GM21390 (cell line): ENCODE results near the gene FBXO48.
A peak's percentile ranks its signal among the peaks of the same experiment; 100 is the strongest.
"Not testable (repeated sequence)": the region's sequence is repeated elsewhere in the genome, so short reads cannot be mapped to it uniquely, and the experiment has no call there.

Experiments
- ATAC-seq: cut with Tn5 transposase; IDR thresholded peaks from one replicate; pipeline ENCODE4 v1.9.1; 2021; ENCODE audit not compliant: unreplicated experiment

FBXO48 gene

GRCh38 chr2:68472796-68473414, 5.8 kb upstream of the FBXO48 start:
- no peak for ATAC-seq

DNA sequence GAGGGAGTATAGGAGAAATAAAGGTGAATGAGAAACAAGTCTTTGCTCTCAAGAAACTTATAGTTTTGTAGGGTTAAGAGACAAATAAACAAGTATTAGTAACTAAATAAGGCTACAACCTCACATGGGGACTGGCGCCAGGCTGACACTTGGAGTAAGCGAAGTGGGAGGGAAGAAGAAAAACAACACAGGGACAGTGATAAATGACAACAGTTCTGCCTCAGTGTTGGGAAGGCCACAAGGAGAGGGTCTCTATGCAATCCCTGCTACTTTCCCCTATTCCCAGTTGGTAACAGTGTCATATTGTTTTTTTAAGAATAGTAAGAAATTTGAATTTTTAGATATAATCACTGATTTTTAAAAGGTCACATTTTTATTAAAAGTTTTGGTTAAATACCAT, 4.3 kb upstream of the FBXO48 start:
- no peak for ATAC-seq

DNA sequence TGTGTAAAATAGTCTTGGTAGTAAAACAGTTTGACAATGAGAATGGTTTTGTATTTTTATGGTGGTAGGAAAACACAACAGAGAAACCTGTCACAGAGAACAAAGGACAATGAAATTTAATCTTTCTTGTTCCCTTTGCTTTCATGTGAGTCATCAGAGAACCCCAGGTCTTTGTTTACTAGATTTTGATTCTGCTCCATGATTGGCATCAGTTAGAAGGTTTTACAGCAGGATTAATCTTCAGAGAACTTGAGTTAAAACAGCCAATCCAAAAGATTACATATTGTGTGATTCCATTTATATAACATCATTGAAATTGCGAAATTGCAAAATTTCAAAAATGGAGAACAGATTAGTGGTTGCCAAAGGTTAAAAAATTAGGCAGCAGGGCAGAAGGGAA, 2.8 kb upstream of the FBXO48 start:
- ATAC-seq = no peak

DNA sequence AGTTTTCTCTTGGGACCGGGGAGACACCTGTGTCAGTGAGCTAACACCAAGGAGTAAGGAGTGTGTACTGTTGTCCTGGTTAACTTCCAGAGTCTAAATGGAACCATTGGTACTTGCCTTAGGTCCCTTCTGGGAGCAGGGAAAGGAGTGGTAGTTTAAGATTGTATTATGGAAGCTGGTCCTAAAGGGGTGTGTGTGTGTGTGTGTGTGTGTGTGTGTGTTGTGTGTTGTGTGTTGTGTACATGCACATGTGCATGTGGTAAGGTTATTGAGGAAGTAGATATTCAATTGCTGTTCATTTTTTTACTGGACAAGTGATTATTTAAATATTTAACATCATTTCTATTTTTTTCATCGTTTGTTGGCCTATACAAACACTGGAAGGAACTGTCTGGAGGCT, 1.7 kb upstream of the FBXO48 start:
- ATAC-seq = no peak

DNA sequence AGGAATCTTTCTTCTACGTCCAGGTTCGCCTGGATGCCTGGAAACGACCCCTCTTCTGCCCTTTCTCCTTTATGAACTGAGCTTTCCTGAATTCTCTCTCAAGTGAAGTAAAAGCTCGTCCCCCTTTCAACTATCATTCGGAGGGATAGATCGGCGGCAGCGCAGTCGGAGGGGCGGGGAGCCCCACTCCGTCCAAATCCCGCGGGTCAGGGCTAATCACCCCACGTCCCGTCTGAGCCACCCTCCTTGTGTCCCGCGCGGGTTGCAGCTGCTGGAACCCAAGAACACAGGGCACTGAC, 367 bp downstream of the FBXO48 start:
- peak; percentile 27 for ATAC-seq

- ATAC-seq = no peak
Observed at GRCh38 chr2:68466361-68466777, 725 bp downstream of the FBXO48 start.

- no peak for ATAC-seq
Observed at GRCh38 chr2:68465081-68465916, 1.8 kb downstream of the FBXO48 start.

GRCh38 chr2:68464651-68465050, 2.4 kb downstream of the FBXO48 start:
- ATAC-seq = no peak

DNA sequence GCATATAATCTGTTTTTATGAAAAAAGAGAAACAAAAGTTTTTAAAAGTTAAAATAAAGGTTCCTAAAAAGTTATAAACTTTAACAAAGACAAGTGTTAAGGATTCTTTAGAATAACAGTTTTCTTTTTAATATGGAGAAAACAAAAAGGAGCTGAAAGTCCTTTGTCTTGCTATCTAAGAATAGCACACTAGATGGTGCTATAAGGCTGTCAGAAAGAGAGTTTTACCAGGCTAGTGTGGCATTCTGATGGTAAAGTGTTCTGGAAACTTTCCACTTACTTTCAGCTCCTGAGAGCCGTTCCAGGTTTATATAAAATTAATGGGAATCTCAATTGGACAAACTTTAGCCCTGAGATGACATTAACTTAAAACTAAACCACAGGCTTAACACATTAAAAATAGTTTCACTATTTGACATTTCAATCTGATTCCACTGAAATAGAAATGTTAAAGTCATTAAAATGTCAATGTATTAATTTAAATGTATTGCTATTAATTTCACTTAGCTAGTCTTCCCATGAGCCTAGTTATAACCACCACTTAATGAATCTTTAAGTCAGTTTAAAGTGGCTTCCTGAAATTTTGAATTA, 3.7 kb downstream of the FBXO48 start:
- ATAC-seq = no peak

DNA sequence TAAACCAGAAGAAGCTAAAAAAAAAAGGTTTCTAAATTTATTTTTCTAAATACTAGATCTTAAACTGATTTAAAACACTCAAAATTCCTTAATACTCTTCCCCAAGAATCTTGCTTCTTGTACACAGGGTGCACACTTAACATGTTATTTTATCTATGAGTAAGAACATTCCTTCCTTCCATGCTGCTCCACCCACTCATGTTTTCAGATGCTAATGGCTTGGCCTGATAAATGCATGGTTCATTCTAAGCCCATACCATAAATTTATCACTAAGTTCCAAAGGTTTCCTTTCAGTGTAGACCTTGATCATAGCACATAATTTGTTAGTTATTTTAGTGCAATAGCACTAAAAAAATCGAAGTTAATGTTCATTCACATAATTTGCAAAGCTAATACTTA, 8.1 kb downstream of the FBXO48 start:
- no peak for ATAC-seq

DNA sequence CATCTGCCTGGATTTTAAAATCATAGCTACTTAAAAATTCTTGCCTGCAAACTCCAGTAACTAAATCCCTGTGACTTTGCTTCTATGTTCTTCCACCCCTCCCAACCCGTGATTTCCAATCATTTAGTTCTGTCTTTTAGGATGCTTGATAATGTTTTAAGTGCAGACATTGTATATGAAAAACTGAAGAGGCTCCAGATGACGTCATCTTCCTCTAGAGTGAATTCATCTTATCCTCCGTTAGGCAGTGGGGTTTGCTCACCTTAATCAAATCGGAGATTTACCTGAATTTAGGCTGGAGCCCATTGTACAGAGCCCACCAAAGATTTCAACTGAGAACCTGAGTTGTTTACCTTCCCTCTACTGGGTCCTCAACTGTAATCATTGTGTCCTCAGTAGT, 10.9 kb downstream of the FBXO48 start:
- ATAC-seq = no peak

GRCh38 chr2:68454719-68455118, 12.4 kb downstream of the FBXO48 start:
- ATAC-seq = no peak

DNA sequence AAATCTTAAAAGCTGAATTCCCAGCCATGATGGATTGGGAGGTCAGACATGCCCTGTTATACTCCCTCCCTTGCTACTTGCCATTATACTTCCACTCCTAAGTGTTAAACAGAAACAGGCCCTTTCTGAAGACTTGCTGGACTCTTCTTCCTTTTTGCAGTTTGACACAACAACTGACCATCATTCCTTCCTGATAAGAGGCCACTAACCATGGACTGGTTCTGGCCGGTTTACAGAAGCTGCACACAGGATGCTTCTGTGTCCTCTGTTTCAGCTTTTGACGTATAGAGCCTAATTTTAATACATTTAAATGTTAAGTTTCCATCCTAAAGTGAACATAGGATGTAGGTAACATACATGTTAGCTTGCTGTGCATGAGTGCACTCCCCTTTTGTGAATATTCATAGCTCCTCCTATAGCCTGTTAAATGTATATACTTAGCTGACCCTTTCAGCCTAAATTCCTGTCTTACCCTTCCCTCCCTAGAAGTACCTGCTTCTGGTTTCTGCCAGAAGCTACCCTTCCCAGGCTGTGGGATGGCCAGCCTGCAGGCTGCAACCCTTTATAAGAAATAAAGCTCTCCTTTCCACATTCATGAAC, 13.2 kb downstream of the FBXO48 start:
- no peak for ATAC-seq

- no peak for ATAC-seq
Observed at GRCh38 chr2:68452158-68452900, 14.8 kb downstream of the FBXO48 start.

DNA sequence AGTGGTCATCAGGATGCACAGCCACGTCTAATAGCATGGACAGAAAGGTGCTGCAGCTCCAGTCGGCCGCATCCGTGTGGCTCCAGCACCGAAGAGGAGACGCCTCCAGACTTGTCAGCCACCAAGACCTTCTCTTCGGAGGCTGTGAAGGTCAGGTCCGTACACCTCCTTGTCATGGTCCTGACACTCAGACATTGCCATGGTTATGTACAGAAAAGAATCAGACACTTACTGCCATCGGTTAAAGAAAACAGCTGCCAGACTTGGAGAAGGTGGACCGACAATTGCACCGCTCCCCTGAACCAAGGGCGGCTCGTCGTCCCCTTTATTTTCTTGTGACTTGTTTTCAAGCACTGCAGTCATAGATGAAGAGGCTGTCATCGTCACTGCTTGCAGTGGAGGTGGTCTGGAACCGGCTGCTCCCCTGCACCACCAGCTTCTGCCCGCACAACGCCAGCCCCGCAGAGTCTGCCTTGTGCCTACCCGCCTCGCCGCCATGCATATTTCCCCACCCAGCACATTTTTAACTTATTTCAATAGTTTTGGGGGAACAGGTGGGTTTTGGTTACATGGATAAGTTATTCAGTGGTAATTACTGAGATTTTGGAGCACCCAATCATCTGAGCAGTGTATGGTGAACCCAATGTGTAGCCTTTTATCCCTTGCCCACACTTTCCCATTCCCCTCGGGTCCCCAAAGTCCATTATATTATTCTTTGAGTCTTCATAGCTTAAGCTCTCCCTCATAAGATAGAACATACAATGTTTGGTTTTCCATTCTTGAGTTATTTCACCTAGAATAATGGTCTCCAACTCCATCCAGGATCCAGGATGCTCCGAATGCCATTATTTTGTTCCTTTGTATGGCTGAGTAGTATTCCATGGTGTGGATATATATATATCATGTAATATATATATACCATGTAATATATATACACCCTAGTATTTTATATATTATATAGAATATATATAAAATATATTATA, 18.1 kb downstream of the FBXO48 start:
- ATAC-seq = no peak

DNA sequence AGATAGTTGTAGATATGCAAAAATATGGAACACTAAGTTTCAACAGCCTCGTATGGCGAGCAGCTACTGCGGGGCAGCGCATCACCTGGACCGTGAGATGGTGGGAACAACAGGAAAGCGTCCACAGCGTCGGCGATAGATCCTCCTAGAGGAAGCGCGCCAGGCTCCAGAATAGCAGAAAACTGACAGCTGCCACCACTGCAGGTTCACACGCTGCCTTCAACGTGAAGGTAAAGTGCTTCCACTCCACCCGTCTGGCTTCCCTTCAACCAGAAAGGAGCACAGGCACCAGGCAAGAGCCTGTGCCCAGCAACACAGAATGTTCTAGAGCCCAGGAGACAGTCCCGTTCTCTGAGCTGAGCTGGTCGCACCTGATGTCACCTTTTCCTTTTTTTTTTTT, 20.0 kb downstream of the FBXO48 start:
- ATAC-seq = no peak

GRCh38 chr2:68446425-68446824, 20.7 kb downstream of the FBXO48 start:
- not testable (repeated sequence) for ATAC-seq

- ATAC-seq = no peak
Observed at GRCh38 chr2:68441994-68442322, 25.1 kb downstream of the FBXO48 start.

DNA sequence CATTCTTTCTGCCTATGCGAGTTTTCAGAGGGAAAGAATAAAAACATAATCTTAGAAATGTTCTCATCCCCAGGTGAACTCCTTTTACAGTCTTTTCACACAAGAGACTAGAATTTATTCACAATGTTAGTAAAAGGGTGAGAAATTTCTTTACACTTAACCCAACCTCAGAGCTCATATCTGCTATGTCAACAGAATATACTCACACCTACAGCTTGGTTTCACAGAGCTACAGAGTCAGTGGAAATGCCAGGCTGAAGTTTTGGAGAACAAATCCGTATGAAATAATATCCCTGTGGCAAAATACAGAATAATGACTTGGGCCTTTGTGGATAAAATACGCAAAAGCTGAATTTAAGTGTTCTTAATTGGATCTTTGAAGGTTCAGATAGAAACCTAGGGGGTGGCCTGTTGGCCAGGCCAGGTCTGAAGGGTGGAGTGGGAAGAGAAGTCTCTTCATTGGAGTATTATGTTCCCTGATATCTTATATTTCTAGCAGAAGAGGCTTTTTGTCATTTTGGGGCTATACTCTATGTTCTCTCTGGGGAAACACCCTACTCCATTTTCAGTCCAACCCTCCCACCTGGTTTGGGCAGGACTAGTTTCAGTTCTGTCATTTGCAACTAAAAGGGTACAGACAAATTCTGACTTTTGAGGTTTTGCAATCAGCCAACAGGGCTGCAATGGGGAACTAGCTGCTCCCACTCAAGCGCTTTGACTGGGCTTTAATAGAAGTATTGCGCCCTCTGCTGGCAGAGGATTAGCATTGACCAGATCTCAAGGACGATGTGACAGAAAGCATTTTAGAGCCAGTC, 25.7 kb downstream of the FBXO48 start:
- ATAC-seq = peak; percentile 96
